ENCODE measurements around the gene ZDHHC23.

Gene ZDHHC23

GRCh38 chr3:114005481-114005880 lies 57.7 kb downstream of the ZDHHC23 start:
- TF ChIP-seq CTCF (IDR thresholded peaks at IDR 0.05; ENCODE audit: low read depth, low read length), result no peak
- no peak for DNase-seq (ENCODE audit: extremely low read depth, low read depth)

GRCh38 chr3:114011059-114011797 lies 63.4 kb downstream of the ZDHHC23 start:
- TF ChIP-seq CTCF (IDR thresholded peaks at IDR 0.05; ENCODE audit: low read depth, low read length), result no peak
- DNase-seq (ENCODE audit: extremely low read depth, low read depth), result no peak

All from AG09319 (cell line).